Trophoblast cell (in vitro differentiated cells and primary cell): Measurements from ENCODE around the gene AATK.

Experiments
- DNase-seq, 2 donors: peaks; one replicate each; pipeline ENCODE4 v3.0.0-alpha.2; 2016
- H2AFZ ChIP-seq: 2 replicates; pipeline ENCODE4 v1.6.1; 2013; ENCODE audit warnings: low read length, moderate library complexity, mild to moderate bottlenecking; ENCODE audit not compliant: insufficient read depth, poor library complexity
- H2AK5ac ChIP-seq: 2 replicates; pipeline ENCODE4 v1.6.1; 2013; ENCODE audit warnings: mild to moderate bottlenecking, low read length
- H2BK120ac ChIP-seq: 2 replicates; pipeline ENCODE4 v1.6.1; 2013; ENCODE audit warnings: low read length, mild to moderate bottlenecking, moderate library complexity; ENCODE audit not compliant: insufficient read depth, poor library complexity
- H2BK12ac ChIP-seq: 2 replicates; pipeline ENCODE4 v1.6.1; 2013; ENCODE audit warnings: mild to moderate bottlenecking, low read length, moderate library complexity
- H2BK5ac ChIP-seq: 2 replicates; pipeline ENCODE4 v1.6.1; 2013; ENCODE audit warnings: low read length, low read depth, moderate library complexity, mild to moderate bottlenecking; ENCODE audit not compliant: poor library complexity
- H3K14ac ChIP-seq: 2 replicates; pipeline ENCODE4 v1.6.1; 2013; ENCODE audit warnings: mild to moderate bottlenecking, low read length
- H3K18ac ChIP-seq: 2 replicates; pipeline ENCODE4 v1.6.1; 2013; ENCODE audit warnings: mild to moderate bottlenecking, low read length
- H3K23ac ChIP-seq: 2 replicates; pipeline ENCODE4 v1.6.1; 2013; ENCODE audit warnings: low read length
- H3K27ac ChIP-seq: 2 replicates; pipeline ENCODE4 v1.5.1; 2013; ENCODE audit warnings: low read depth, mild to moderate bottlenecking, inconsistent platforms, low read length, moderate library complexity
- H3K27me3 ChIP-seq: 2 replicates; pipeline ENCODE4 v1.6.1; 2013; ENCODE audit warnings: inconsistent platforms, mild to moderate bottlenecking, low read length, moderate library complexity; ENCODE audit not compliant: insufficient read depth
- H3K36me3 ChIP-seq, 2 experiments: 1 replicate in 1 of 2; 2 replicates in 1 of 2; pipeline ENCODE4 v1.6.1; 2013; ENCODE audit warnings: low read length in 2 of 2, mild to moderate bottlenecking in 2 of 2, moderate library complexity in 1 of 2; ENCODE audit not compliant: insufficient read depth in 2 of 2, control insufficient read depth in 1 of 2
- H3K4ac ChIP-seq: 2 replicates; pipeline ENCODE4 v1.6.1; 2013; ENCODE audit warnings: low read depth, mild to moderate bottlenecking, low read length, moderate library complexity
- H3K4me1 ChIP-seq, 2 experiments: 1 replicate in 1 of 2; 2 replicates in 1 of 2; pipeline ENCODE4 v1.6.1; 2013; ENCODE audit warnings: low read length in 2 of 2, mild to moderate bottlenecking in 2 of 2, moderate library complexity in 1 of 2; ENCODE audit not compliant: insufficient read depth in 2 of 2, control insufficient read depth in 1 of 2
- H3K4me2 ChIP-seq: 2 replicates; pipeline ENCODE4 v1.6.1; 2013; ENCODE audit warnings: inconsistent platforms, mild to moderate bottlenecking, low read length, moderate library complexity
- H3K4me3 ChIP-seq: 2 replicates; pipeline ENCODE4 v1.5.1; 2013; ENCODE audit warnings: mild to moderate bottlenecking, low read depth, low read length, inconsistent platforms
- H3K79me1 ChIP-seq: one replicate; pipeline ENCODE4 v1.6.1; 2013; ENCODE audit warnings: low read length
- H3K79me2 ChIP-seq: 2 replicates; pipeline ENCODE4 v1.6.1; 2013; ENCODE audit warnings: low read length, mild to moderate bottlenecking; ENCODE audit not compliant: control insufficient read depth, insufficient read depth, poor library complexity
- H3K9ac ChIP-seq: 2 replicates; pipeline ENCODE4 v1.6.1; 2013; ENCODE audit warnings: mild to moderate bottlenecking, low read length
- H3K9me3 ChIP-seq: 2 replicates; pipeline ENCODE4 v1.6.1; 2013; ENCODE audit warnings: low read depth, mild to moderate bottlenecking, control low read depth, inconsistent platforms, low read length; ENCODE audit not compliant: insufficient read depth
- H4K12ac ChIP-seq: 2 replicates; pipeline ENCODE4 v1.6.1; 2013; ENCODE audit warnings: low read depth, mild to moderate bottlenecking, low read length, moderate library complexity
- H4K8ac ChIP-seq: 2 replicates; pipeline ENCODE4 v1.6.1; 2013; ENCODE audit warnings: low read depth, mild to moderate bottlenecking, low read length, moderate library complexity
- H4K91ac ChIP-seq: one replicate; pipeline ENCODE4 v1.6.1; 2013; ENCODE audit warnings: low read depth, mild to moderate bottlenecking, low read length, moderate library complexity
- WGBS: extraction: QIAGEN DNeasy Blood & Tissue Kit; methylation state at CpG from one replicate; pipeline ENCODE4 v1.1.7; 2013; ENCODE audit warnings: missing lambda C conversion rate; ENCODE audit not compliant: insufficient read length, insufficient coverage; ENCODE audit errors: extremely low coverage; 5-methylcytosine and 5-hydroxymethylcytosine counted together

AATK gene

DNA sequence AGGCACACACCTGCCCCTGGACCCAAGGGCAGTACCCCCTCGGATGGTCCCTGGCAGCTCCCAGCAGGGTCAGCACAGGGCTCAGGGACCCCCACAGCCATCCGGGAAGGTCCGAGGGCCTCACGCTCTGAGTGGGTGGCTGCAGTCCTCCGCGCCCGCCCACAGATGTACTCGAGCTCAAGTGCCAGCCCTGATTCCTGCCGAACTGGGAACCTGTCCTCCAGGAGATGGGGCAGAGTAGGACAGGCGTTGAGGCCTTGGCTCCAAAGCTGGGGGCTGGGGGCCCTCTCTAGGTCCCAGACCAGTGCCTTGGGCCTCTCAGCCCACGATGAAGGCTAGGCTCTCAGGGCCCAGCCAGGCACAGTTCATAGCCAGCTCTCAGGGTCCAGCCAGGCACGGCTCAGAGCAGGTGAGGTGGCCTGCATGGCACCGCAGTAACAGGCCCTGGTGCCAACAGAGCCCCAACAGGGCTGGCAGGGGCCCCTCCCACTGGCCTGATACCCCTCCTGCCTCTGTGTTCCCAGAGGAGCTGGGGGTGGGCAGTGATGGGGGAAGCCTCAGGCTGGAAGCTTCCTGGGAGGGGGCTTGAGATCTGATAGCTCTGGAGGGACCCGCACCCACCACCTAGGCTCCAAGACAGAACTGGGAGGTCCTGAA lies 36.2 kb downstream of the AATK start:
- Histone ChIP-seq H3K4ac (no peak overlapping the region), H3K4me1 (peaks cover 2 to 3% of the 10 kb centered on the region in 2 experiments), H3K4me3 (no peak overlapping the region), H3K14ac (no peak overlapping the region), H4K91ac (no peak overlapping the region), H3K36me3 (no peaks in the 10 kb centered on the region), H2BK12ac (no peak overlapping the region), H3K9me3 (no peaks in the 10 kb centered on the region), H3K27ac (no peak overlapping the region), H4K12ac (no peak overlapping the region), H3K79me1 (no peaks in the 10 kb centered on the region), H3K23ac (no peak overlapping the region), H3K79me2 (no peaks in the 10 kb centered on the region), H2AFZ (no peak overlapping the region), H3K27me3 (no peaks in the 10 kb centered on the region), H3K4me2 (no peak overlapping the region), H2AK5ac (no peak overlapping the region), H3K9ac (no peak overlapping the region), H4K8ac (no peak overlapping the region), H3K18ac (no peak overlapping the region), H2BK5ac (no peak overlapping the region), H2BK120ac (no peak overlapping the region)
- WGBS: no CpG with 5 or more reads among the region's 14 CpGs
- no peak for DNase-seq

DNA sequence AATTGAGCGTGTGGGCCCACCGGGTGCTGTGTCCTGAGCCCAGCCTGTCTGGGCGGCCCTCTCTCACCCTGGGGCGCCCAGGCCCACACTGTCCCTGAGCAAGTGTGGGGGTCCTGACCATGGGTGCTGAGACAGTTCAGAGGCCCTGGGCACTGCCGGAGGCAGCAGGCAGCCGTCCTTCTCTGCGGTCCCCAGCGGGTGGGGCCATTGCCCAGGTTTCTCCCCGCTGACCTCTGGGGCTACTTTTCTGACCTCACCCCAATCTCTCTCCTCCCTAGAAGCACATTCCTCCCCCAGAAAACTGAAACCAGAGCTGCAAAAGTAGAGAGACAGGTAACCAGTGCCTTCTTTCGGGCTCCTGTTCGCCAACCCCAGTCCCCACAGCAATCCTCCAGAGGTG lies 36.7 kb downstream of the AATK start:
- H2BK5ac ChIP-seq: no peak overlapping the region
- H3K9ac ChIP-seq: no peak overlapping the region
- H3K27ac ChIP-seq: no peak overlapping the region
- no peak overlapping the region for H3K4me2 ChIP-seq
- peaks cover under 1 to 1% of the 10 kb centered on the region in 2 experiments for H3K4me1 ChIP-seq
- no peak overlapping the region for H3K4ac ChIP-seq
- no peak overlapping the region for H2BK12ac ChIP-seq
- no peak overlapping the region for H4K91ac ChIP-seq
- DNase-seq: no peak
- H3K79me1 ChIP-seq: no peaks in the 10 kb centered on the region
- H4K8ac ChIP-seq: no peak overlapping the region
- H3K14ac ChIP-seq: no peak overlapping the region
- H3K27me3 ChIP-seq: no peaks in the 10 kb centered on the region
- no peak overlapping the region for H3K23ac ChIP-seq
- H3K79me2 ChIP-seq: no peaks in the 10 kb centered on the region
- H3K4me3 ChIP-seq: no peak overlapping the region
- no CpG with 5 or more reads among the region's 11 CpGs for WGBS
- no peak overlapping the region for H4K12ac ChIP-seq
- peaks cover 2% of the 10 kb centered on the region for H3K9me3 ChIP-seq
- no peak overlapping the region for H3K18ac ChIP-seq
- no peaks in the 10 kb centered on the region for H3K36me3 ChIP-seq
- H2AK5ac ChIP-seq: no peak overlapping the region
- no peak overlapping the region for H2BK120ac ChIP-seq
- H2AFZ ChIP-seq: no peak overlapping the region

DNA sequence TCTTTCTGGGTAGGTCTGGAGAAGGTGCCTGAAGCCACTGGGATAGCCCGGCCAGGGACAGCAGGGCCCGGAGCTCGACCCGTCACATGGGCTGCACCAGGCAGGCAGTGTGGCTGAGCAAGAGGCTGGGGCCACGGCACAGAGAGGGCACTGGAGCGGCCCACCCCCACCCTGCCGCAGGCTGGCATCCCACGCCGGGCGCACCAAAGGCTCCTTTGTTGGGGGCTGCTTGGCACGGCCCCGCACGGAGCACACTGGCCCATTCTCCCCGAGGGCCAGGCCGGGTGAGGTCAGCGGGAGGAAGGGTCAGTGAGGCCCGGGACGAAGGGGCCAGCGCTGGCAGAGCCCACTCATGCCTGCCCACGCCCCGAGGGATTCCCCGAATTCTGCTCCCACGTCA lies 37.2 kb downstream of the AATK start:
- H3K27ac ChIP-seq: no peak overlapping the region
- H2BK12ac ChIP-seq: no peak overlapping the region
- H2AK5ac ChIP-seq: no peak overlapping the region
- H2AFZ ChIP-seq: no peak overlapping the region
- no peaks in the 10 kb centered on the region for H3K79me2 ChIP-seq
- no peak overlapping the region for H3K4me3 ChIP-seq
- no peak overlapping the region for H3K14ac ChIP-seq
- no peaks in the 10 kb centered on the region for H3K36me3 ChIP-seq
- no peak overlapping the region for H3K23ac ChIP-seq
- no peak for DNase-seq
- H3K9ac ChIP-seq: no peak overlapping the region
- H4K8ac ChIP-seq: no peak overlapping the region
- no peak overlapping the region for H3K4me2 ChIP-seq
- H3K27me3 ChIP-seq: no peaks in the 10 kb centered on the region
- H2BK120ac ChIP-seq: no peak overlapping the region
- WGBS: no CpG with 5 or more reads among the region's 23 CpGs
- H3K79me1 ChIP-seq: no peaks in the 10 kb centered on the region
- peaks cover 2% of the 10 kb centered on the region for H3K9me3 ChIP-seq
- H3K4ac ChIP-seq: no peak overlapping the region
- no peak overlapping the region for H3K18ac ChIP-seq
- H4K12ac ChIP-seq: no peak overlapping the region
- no peaks in the 10 kb centered on the region for H3K4me1 ChIP-seq
- H4K91ac ChIP-seq: no peak overlapping the region
- H2BK5ac ChIP-seq: no peak overlapping the region

DNA sequence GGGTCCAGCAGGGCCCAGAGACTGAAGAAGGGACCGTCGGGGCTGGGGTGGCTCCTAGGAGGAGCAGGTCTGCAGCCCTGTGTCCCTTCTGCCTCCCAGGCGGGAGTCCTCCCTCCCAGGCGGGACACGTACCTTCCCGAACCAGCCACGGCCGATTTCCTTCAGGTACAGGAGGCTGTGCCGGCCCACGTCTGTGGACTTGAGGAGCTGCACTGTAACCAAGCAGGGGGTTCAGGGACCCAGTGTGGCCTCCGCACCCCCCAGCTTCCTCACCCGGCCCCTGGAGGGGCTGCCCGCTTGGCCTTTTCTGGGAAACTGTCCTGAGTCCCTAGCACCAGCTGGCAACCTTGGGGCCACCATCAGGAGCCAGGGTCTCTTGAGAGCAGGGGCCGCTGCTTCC lies 37.7 kb downstream of the AATK start:
- Histone ChIP-seq H2AK5ac (no peak overlapping the region), H3K4me3 (no peak overlapping the region), H3K79me2 (no peaks in the 10 kb centered on the region), H2AFZ (no peak overlapping the region), H3K18ac (no peak overlapping the region), H2BK12ac (no peak overlapping the region), H2BK5ac (no peak overlapping the region), H3K4me1 (no peaks in the 10 kb centered on the region), H3K27me3 (no peaks in the 10 kb centered on the region), H3K14ac (no peak overlapping the region), H4K91ac (no peak overlapping the region), H4K12ac (no peak overlapping the region), H3K9ac (no peak overlapping the region), H3K9me3 (peaks cover 4% of the 10 kb centered on the region), H3K4me2 (no peak overlapping the region), H3K27ac (no peak overlapping the region), H3K79me1 (no peaks in the 10 kb centered on the region), H2BK120ac (no peak overlapping the region), H4K8ac (no peak overlapping the region), H3K4ac (no peak overlapping the region), H3K36me3 (no peaks in the 10 kb centered on the region), H3K23ac (no peak overlapping the region)
- DNase-seq: no peak
- no CpG with 5 or more reads among the region's 14 CpGs for WGBS
